NCI-H510A treated with DMSO at 0.1 percent for 48 hours (cell line): ENCODE data around the gene NBPF12.
"Not testable (repeated sequence)": the region's sequence is repeated elsewhere in the genome, so short reads cannot be mapped to it uniquely, and the experiment has no call there.

Experiments used
- DNase-seq: peaks from one replicate; lab custom pipeline; 2025; lab: John Stamatoyannopoulos, UW

The NBPF12 gene

GRCh38 chr1:146972681-146973080, 34.6 kb downstream of the NBPF12 start:
- DNase-seq, result not testable (repeated sequence)

- DNase-seq, result not testable (repeated sequence)
These were observed 47.7 kb downstream of the NBPF12 start for GRCh38 chr1:146985855-146986254.

- DNase-seq, result not testable (repeated sequence)
These were observed 48.3 kb downstream of the NBPF12 start for GRCh38 chr1:146986450-146986849.

GRCh38 chr1:146987502-146987901, 49.4 kb downstream of the NBPF12 start:
- DNase-seq, result not testable (repeated sequence)

- not testable (repeated sequence) for DNase-seq
These were observed 51.3 kb downstream of the NBPF12 start for GRCh38 chr1:146989455-146989854.

- not testable (repeated sequence) for DNase-seq
These were observed 70.4 kb downstream of the NBPF12 start for GRCh38 chr1:147008495-147008894.

GRCh38 chr1:147026975-147027374, 88.9 kb downstream of the NBPF12 start:
- not testable (repeated sequence) for DNase-seq

- DNase-seq, result not testable (repeated sequence)
These were observed 92.0 kb downstream of the NBPF12 start for GRCh38 chr1:147030066-147030653.

- no peak for DNase-seq
These were observed 101.8 kb downstream of the NBPF12 start for GRCh38 chr1:147039916-147040315.

GRCh38 chr1:147042891-147043290, 104.8 kb downstream of the NBPF12 start:
- DNase-seq, result not testable (repeated sequence)

GRCh38 chr1:147044511-147044910, 106.4 kb downstream of the NBPF12 start:
- not testable (repeated sequence) for DNase-seq
